Coronary artery (tissue), 2 donors: ENCODE measurements around the gene PRIMPOL.
"Not testable (repeated sequence)": the region's sequence is repeated elsewhere in the genome, so short reads cannot be mapped to it uniquely, and the experiment has no call there.

Experiments used
- DNase-seq: peaks from one replicate; pipeline ENCODE4 v3.0.0-alpha.2; 2017; ENCODE audit warnings: low spot score
- H3K27ac ChIP-seq, 2 donors: fragments of 200-600 bp; sonication (generic); one replicate each; pipeline ENCODE4 v1.5.1; 2016 to 2019
- H3K4me3 ChIP-seq: fragments of 200-600 bp; sonication (generic); 2 replicates; pipeline ENCODE4 v1.5.1; 2016; ENCODE audit warnings: mild to moderate bottlenecking, moderate library complexity
- TF ChIP-seq, protein P1 (sequence below): fragments of 200-600 bp; sonication (generic); IDR thresholded peaks from one replicate; pipeline ENCODE4 v1.5.1; 2019; ENCODE audit warnings: antibody characterized with exemption

The PRIMPOL gene

DNA sequence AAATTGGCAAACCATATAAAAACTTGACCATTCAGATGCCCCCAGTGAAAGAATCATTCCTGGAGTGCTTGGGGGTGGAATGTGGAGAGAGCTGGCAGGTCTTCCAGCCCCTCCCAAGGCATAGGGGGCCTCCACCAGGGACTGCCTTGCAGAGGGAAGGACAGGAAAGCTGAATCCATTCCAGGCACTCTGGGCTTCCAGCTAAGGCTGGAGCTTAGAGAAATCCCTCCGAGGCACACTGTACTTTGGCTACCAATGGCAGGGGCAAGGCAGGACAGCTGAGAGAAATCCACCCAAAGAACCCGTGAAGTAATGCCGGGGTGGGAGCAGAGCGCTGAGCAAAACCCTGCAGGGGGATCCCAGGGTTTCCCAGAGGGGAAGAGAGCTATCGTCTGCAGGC, 80.4 kb downstream of the PRIMPOL start:
- TF ChIP-seq, protein P1, sequence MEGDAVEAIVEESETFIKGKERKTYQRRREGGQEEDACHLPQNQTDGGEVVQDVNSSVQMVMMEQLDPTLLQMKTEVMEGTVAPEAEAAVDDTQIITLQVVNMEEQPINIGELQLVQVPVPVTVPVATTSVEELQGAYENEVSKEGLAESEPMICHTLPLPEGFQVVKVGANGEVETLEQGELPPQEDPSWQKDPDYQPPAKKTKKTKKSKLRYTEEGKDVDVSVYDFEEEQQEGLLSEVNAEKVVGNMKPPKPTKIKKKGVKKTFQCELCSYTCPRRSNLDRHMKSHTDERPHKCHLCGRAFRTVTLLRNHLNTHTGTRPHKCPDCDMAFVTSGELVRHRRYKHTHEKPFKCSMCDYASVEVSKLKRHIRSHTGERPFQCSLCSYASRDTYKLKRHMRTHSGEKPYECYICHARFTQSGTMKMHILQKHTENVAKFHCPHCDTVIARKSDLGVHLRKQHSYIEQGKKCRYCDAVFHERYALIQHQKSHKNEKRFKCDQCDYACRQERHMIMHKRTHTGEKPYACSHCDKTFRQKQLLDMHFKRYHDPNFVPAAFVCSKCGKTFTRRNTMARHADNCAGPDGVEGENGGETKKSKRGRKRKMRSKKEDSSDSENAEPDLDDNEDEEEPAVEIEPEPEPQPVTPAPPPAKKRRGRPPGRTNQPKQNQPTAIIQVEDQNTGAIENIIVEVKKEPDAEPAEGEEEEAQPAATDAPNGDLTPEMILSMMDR, result no peak
- H3K4me3 ChIP-seq, result no peak overlapping the region

DNA sequence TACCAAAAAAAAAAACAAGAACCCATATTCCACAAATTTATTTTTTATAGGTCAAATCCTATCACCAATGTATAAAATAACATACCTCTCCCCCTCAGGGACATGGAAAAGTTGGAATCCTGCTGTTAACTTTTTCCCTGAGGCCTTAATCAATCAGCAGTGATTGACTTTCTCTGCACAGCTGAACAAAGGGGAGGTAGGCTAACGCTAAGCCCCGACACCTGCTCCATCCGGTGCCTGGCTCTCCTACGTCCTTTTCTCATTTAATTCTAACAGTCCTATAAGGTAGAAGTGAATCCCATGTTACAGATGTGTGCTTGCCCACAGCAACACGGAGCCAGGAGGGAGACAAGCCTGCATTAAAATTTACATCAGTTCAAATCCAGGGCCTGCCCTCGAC, 81.5 kb downstream of the PRIMPOL start:
- no peak overlapping the region for H3K4me3 ChIP-seq
- TF ChIP-seq, protein P1, result no peak
- H3K27ac ChIP-seq, result no peak overlapping the region
- no peak for DNase-seq

More for the DNA sequence above, 80.4 kb downstream of the PRIMPOL start:
- no peak for DNase-seq
- no peak overlapping the region for H3K27ac ChIP-seq

DNA sequence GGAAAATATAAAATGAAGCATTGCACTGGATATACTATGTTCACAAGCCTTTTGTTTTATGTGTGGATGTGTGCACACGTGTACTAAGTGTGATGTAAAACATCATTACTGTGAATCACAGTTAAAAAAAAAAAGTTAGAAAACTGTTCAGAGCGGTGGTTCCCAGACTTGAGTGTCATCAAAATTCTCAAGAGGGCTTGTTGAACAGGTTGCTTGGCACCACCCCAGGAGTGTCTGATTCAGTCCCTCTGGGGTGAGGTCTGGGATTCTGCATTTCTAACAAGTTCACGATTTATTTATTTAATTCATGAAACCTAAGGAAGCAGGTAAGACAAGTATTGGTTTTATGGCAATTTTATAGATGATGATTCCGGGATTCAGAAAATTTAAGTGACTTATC, 82.6 kb downstream of the PRIMPOL start:
- Histone ChIP-seq H3K4me3 (no peak overlapping the region), H3K27ac (no peak overlapping the region)
- DNase-seq, result no peak
- TF ChIP-seq, protein P1, result no peak

DNA sequence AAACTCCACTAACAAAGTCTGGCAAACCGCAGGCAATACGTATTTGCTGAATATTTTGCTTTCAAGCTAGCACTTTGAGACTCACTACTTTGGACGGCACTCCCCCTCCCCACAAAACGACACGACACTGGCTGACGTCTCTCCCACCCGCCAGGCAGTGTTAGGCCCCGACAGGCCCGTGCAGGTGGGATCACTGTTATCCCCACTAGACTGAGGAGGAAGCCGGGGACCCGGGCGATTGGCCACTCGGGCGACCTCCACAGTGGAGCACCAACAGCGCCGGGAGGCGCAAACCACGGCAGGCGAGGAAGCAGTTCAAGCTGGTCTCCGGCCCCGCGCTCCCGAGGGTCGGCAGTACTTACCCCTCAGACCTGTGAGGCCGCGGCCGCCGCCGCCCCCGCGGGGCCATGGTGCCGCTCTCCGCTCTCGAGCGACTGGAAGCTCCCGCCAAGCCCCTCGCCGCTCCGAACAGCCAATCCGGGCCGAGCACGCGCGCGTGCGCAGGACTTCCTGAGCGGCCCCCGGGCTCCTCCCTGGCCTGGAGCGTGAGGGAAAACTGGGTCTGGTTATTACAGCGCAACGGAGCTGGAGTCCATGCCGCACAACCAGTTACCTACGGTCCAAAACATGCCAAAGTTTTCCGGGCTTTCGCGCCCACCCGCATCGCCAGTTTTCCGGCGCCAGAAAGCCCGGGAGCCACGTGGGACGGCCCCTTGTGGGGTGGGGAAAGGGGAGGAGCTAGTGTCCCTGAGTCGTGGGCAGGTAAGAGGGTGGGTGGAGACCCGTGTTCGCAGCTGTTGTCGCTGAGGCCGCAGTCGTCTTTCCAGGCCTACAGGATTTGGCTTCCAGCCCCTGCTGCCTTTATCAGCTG, 84.4 kb downstream of the PRIMPOL start, which contains the start of gene CENPU:
Gene CENPU (minus strand): TSS at position 443 of the 871 bp plus-strand sequence. CDS start 34 bp downstream, at position 409.
- TF ChIP-seq, protein P1, result no peak
- peak within 1 kb of the TSS; percentile 76 for H3K4me3 ChIP-seq
- DNase-seq, result peak; percentile 98
- H3K27ac ChIP-seq, result peak within 1 kb of the TSS; percentile 22 to 74

DNA sequence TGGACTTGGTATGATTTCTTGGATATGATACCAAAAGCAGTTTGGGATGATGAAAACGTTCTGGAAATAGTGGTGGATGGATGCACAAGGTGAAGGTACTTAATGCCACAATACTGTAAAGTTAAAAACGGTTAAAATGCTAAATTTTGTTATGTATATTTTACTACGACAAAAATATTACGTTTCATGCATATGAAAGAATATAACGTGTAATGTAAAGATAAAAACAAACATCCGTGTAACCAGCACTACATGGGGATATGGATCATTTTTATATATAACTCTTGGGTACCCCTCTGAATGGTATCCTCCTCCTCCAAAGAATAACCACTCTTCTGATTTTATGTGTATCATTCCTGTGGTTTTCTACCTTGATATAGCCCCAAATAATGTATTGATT, 85.2 kb downstream of the PRIMPOL start:
- TF ChIP-seq, protein P1, result no peak
- DNase-seq, result no peak
- H3K27ac ChIP-seq, result no peak overlapping the region
- peak overlapping the region; percentile 76 for H3K4me3 ChIP-seq

DNA sequence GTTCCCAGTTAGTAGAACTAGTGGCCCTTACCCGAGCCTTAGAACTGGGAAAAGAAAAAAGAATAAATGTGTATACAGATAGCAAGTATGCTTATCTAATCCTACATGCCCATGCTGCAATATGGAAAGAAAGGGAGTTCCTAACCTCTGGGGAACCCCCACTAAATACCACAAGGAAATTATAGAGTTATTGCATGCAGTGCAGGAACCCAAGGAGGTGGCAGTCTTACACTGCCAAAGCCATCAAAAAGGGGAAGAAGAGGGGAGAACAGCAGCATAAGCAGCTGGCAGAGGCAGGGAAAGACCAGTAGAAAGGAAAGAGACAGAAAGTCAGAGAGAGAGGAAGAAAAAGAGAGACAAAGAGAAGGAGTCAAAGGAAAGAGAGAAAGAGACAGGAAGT, 90.0 kb downstream of the PRIMPOL start:
- H3K4me3 ChIP-seq, H3K27ac ChIP-seq, DNase-seq: not testable (repeated sequence)

DNA sequence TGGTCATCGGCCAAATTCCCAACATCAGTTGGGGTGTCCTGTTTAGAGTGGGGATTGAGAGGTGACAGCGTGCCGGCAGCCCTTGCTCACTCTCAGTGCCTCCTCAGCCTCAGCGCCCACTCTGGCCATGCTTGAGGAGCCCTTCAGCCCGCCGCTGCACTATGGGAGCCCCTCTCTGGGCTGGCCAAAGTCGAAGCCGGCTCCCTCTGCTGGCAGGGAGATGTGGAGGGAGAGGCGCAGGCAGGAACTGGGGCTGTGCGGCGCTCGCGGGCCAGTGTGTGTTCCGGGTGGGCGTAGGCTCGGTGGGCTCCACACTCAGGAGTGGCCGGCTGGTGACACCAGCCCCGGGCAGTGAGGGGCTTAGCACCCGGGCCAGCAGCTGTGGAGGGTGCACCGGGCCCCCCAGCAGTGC, 91.4 kb downstream of the PRIMPOL start:
- no peak overlapping the region for H3K27ac ChIP-seq
- DNase-seq, result no peak
- TF ChIP-seq, protein P1, result no peak
- no peak overlapping the region for H3K4me3 ChIP-seq

DNA sequence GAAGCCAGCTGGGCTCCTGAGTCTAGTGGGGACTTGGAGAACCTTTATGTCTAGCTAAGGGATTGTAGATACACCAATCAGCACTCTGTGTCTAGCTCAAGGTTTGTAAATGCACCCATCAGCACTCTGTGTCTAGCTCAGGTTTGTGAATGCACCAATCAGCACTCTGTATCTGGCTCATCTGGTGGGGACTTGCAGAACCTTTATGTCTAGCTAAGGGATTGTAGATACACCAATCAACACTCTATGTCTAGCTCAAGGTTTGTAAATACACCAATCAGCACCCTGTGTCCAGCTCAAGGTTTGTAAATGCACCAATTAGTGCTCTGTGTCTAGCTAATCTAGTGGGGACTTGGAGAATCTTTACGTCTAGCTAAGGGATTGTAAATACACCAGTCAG, 92.1 kb downstream of the PRIMPOL start:
- not testable (repeated sequence) for DNase-seq, H3K4me3 ChIP-seq, H3K27ac ChIP-seq
